HG02852 (cell line): ENCODE measurements around the gene ERG.

ENCODE experiments used
- ATAC-seq: cut with Tn5 transposase; IDR thresholded peaks from one replicate; pipeline ENCODE4 v1.9.1; 2021; ENCODE audit warnings: mild to moderate bottlenecking, moderate library complexity; ENCODE audit not compliant: unreplicated experiment

Gene ERG

GRCh38 chr21:38439426-38439825 is 58.9 kb downstream of the ERG start:
- no peak for ATAC-seq

DNA sequence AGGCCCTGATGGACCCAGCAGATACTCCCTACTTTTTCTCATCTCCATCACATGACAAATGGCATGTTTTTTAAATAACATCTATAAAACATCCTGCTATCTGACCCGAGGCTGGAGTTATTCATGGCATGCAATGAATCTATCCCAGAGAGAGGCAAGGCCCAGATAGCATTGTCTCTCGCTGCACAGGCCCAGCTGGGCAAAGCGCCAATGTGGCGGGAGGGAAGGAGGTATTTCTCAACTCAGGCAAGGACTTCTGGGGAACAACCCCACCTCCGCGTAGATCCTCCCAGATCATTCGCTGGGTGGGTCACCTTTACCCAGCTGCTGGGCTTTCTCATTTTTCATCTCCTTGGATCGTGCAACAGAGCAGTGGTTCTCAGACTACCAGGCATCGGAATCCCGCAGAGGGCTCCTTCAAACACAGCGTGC is 59.8 kb downstream of the ERG start:
- ATAC-seq = no peak

- no peak for ATAC-seq
Measured at GRCh38 chr21:38436341-38436740, 61.9 kb downstream of the ERG start.

DNA sequence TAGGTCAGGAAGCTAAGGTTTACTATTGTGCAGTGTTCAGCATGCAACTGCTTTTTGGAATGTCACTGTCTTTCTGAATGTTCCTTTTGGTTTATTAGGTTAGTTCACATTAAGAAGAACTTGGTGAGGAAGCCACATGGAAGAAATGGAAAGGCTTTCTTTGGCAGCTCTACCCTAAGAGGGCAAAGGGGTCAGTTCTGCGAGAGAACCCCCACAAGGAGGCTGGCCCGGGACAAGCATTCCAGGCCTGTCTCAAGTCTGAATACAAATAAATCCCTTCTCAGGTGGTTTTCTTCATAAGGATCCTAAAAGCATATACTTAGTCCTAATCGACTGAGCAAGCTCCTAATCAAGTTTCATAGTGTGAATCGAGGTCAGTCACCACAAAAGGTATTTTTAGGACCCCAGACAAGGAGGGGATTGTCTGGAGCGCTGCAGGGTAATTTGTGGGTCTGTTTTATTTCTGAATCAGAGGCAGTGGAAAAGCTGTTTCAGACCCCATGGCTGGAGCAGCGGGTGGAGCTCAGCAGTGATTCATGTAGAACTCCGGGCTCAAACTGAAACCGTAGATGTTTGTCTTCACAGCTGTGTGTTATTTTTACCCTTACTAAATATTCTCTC is 63.3 kb downstream of the ERG start:
- ATAC-seq = no peak

DNA sequence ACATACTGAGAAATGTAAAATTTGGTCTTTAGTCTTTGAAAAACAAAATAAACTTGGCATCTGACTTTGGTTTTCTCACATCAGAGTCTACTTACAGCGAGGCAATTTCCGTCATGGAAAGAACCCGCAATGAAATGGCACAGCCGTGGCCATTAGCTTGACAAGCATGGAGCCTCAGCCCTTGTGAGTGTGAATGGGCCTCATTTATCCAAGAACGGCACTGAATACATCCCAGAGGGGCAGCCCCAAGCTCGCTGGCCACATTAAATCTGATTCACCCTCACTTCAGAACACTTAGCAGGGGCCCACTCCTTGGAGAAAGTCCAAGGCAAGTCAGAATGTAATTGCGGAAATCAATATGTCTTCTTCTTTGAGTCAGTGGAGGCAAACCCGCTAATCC is 64.8 kb downstream of the ERG start:
- no peak for ATAC-seq

DNA sequence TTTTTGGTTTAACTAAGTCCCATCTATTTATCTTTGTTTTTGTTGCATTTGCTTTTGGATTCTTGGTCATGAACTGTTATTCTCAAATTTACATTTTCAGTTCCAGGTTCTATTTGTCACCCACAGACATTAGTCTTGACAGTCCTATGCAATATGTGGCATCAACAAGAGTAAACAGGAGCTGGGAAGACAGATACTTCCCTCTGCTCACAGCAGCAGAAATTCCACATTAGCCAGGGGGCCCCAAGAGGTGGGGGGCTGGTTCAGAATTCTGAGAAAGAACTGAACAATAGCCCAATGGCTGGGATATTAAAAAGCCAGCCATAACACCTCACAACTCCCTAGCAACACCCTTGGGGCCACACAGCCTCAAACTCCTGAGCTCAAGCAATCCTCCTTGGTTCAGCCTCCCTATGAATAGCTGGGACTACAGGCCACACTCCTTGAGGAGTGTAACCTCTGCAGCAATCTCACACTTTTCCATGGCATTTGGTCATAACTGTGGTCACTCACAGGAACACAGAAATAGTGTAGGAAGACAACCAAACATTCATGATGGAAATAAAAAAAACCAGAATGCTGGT is 67.8 kb downstream of the ERG start:
- ATAC-seq = no peak

- ATAC-seq = no peak
Measured at GRCh38 chr21:38429011-38429410, 69.3 kb downstream of the ERG start.

DNA sequence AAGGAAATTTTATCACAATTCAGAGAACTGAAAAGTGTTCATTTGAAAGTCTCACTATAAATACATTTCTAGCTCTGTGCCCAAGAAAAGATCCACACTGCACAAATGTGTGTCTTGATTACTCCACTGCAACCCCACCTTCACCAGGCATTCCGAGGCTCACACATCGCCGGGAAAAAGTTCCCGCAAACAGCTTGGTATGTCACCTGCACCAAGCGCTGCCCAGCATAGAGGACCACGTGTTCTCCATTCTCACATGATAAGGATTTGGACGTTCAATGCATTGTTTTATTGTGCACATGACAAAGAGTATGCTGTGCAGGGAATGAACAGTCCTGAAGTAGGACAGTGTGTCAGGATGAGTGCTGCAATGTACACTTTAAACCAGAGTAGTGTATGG is 70.1 kb downstream of the ERG start:
- no peak for ATAC-seq

DNA sequence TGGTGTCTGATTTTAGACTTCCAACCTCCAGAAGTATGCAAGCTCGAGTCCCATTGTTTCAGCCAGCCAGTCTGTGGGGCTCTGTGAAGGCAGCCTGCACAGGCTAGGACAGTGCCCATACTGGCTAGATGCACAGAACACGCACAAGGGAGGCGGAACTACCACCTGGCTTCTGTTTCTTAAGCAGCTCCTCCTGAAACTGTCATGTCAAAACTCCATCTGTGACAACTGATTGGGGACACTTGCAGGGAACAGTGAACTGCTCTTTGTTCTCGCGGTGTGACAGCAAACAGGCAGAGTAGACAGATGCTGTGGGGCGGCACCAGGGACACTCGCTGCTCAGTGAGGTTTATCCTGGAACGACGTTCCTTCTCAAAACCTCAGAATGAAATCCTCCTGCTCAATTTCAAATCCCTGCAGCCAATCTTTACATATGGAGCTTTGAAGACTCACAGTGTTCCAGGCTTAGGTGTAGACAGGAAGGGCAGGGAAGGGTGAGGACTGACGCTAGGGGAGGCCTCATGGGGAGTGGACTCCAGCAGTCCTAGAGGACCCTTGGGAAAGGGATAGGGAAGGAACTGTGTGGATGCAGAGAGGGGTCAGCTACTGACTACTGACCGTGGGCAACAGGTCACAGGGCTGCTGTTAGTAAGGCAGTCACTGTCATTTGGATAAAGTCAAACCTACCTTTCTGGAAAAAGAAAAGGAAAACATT is 73.8 kb downstream of the ERG start:
- no peak for ATAC-seq

DNA sequence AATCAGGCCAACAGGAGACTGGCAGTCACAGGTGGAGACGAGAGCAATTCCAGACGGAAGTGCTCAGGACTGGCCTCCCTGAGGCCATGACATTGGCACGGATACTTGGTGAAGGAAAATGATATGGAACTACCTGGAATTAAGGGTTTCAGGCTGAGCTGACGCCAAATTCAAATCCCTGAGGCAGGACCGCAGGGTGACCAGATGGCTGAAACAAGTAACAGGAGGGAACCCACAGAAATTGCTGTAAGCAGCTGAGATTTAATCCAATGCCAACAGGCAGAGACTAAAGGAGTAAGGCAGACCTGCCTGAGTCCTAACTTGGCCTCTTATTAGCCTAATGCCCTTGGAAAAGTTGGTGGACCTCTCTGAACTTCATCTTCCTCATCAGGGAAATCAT is 76.2 kb downstream of the ERG start:
- no peak for ATAC-seq

- ATAC-seq = no peak
Measured at GRCh38 chr21:38420140-38420539, 78.1 kb downstream of the ERG start.

GRCh38 chr21:38417726-38418125 is 80.6 kb downstream of the ERG start:
- no peak for ATAC-seq

GRCh38 chr21:38416791-38417190 is 81.5 kb downstream of the ERG start:
- no peak for ATAC-seq

DNA sequence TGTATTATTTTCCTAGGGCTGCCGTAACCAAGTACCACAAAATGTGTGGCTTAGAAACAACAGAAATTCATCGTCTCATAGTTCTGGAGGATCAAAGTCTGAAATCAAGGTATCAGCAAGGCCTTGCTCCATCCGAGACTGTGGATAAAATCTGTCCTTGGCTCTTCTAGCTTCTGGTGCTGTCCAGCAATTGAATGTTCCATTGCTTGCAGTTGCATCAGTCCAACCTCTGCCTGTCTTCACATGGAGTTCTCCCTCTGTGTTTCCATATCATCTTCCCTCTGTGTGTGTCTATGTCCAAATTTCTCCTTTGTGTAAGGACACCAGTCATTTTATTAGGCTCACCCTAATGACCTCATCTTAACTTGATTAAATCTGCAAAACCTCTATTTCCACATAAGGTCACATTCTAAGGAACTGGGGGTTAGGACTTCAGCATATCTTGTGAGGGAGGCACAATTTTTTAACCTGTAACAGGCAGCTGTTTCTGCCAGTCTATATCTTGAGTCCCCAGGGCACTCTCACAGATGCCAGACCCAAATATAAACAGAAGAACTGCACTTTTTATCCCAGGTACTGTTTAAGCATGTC is 84.2 kb downstream of the ERG start:
- ATAC-seq = no peak

DNA sequence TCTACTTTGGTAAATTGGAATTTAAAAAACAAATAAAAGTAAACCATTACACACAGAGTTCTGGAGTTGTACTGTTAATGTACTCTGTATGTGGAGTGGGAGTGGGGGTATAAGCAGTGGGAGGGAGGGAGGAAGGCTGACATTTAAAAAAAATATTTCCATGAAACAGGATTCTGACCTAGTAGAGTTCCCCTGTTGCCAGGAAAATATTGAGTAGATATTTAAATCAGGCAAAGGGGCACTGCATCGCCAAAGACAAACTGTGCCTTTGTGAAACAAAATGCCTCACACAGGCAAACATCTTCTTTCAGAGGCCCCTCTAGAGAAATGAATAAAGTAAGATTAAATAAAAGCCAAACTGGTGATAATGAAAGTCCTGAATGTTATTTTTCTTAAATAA is 87.8 kb downstream of the ERG start:
- ATAC-seq = no peak

DNA sequence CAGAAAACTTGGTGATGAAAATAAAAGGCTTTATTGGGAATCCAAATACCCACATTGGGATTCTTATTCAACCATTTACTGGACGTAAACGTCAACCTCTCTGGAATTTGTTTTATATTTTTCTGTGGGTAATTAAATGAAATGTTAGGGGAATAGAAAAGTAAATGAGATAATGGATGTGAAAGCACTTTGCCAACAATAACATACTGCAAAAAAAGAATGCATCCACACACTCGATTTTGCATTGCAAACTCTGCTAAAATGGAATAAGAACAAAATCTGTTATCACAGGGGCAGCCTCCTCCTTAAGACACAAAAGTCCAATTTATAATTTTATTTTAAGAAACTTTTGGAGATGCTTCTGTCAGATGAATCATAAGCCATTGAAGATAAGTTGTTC is 88.4 kb downstream of the ERG start:
- no peak for ATAC-seq

DNA sequence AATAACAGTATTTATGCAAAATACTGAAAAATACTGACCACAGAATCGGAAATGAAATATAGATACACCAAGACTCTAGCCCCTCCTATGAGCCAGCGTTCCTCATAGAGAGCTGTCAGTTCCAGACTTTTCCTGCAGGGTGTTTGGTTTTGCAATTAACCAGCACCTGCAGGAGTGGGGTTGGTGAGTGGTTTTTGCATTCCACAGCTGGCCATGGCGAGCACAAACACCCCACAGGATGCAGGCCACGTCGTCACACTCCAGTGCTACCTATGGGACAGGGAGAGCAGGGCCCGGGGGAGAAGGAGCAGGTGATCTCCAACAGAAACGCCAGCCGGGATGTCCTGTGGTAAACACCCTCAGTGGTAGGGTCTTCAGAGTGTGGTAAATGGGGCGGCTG is 94.1 kb downstream of the ERG start:
- ATAC-seq = no peak

- no peak for ATAC-seq
Measured at GRCh38 chr21:38402795-38403194, 95.5 kb downstream of the ERG start.

DNA sequence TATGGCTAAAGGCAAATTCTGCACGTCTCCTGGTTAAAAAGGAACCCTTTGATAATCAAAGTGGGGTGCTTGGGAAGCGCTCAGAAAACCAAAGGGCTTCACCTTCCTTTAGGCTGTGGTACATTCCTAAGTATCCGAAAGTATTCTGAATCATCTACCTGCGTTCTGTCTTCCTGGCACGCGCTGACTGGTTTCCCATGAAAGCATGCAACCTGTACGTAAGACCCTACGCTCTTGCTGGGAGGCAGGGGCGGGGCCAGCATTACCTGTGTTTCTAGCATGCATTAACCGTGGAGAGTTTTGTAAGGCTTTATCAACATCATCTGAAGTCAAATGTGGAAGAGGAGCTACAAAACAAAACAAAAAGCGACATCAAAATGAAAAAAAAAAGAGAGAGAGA is 96.0 kb downstream of the ERG start:
- ATAC-seq = no peak

DNA sequence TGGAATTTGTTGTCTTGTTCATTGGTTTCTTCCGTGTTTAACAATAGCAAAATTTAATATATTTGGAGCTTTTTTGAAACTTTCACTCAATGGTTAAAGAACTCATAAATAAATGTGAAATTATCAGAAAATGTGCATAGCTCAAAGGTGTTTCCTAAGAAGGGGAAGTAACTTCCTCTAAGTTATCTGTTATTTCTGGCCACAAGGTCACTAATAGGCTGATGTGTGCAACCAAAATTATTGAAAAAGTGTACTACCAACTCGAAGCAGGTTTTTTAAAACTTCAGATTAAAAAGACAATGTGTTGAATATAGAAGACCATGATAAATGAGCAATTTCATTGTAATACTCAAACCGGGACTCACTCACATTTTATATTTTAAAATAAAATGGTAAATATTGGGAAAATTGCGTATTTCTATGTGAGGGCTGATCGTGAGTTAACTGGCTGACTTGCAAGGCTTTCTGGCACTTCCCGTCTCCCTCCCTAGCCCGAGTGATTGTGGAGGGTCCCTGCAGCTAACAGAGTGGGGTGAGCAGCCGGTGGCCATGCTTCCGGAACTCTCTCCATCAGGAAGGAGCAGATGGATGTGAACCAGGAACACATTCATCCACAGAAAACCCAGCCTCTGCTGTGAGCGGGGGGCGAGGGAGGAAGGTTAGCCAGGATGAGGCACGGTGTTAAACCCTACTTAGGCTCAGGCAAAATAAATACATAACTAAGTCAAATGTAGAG is 96.9 kb downstream of the ERG start:
- ATAC-seq = no peak

- ATAC-seq = no peak
Measured at GRCh38 chr21:38400195-38400919, 97.9 kb downstream of the ERG start.
